ENCODE results near the gene ACSL5. TPM values are rescaled to one million over a fixed set of nuclear protein-coding genes. Genes with fewer than 3 reads are reported as not detected.
"Not testable (repeated sequence)": the region's sequence is repeated elsewhere in the genome, so short reads cannot be mapped to it uniquely, and the experiment has no call there.

Gene ACSL5
- total RNA-seq, 1 experiment from 2014 or later = 63.6 TPM

DNA sequence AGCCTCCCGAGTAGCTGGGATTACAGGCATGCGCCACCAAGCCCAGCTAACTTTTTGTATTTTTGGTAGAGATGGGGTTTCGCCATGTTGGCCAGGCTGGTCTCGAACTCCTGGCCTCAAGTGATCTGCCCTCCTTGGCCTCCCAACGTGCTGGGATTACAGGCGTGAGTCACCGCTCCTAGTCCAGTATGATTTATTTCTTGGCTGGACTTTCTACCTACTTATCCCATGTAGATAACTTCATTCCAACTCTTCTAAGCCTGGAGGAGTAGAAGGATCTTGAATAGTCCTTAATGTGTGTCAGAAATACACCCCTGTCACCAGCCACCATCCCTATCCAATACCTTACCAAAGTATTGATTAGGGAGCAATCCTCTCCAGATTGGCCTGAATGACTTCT is 14.1 kb downstream of the ACSL5 start:
- H3K9me2 ChIP-seq (replicated peaks; ENCODE audit: insufficient read depth, low read length); H3K9me3 ChIP-seq (ENCODE audit: low read length); H3K27ac ChIP-seq (ENCODE audit: low read length); H3K4me3 ChIP-seq (ENCODE audit: low read length); H3K36me3 ChIP-seq (ENCODE audit: insufficient read depth, low read length); H3K27me3 ChIP-seq (ENCODE audit: low read length); H2AFZ ChIP-seq (ENCODE audit: low read length); H3K4me2 ChIP-seq (ENCODE audit: low read depth, low read length, poor library complexity, severe bottlenecking); H3K9ac ChIP-seq (ENCODE audit: low read length); H4K20me1 ChIP-seq (ENCODE audit: insufficient read depth, low read depth, low read length); DNase-seq: not testable (repeated sequence)
- Histone ChIP-seq H3K4me1 (ENCODE audit: low read length) (peaks cover 26% of the 10 kb centered on the region), H3K79me2 (ENCODE audit: low read length) (peaks cover 80% of the 10 kb centered on the region)

DNA sequence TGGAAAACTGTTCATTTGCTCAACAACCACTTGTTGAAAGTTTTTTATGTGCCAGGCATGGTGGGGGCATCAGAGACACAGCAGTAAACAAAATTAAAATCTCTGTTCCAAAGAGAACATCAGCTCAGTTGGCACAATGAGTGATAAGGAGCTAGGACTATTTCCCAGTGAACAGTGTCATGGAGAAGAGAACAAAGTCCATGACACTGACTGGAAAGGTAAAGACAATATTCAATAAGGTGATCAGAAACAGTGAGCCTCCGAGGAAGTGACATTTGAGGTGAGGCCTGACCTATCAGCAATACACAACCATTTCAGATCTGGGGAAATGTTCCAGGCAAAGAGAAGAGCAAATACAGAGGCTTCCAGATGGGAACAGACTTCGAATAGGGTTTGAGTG is 14.6 kb downstream of the ACSL5 start:
- Histone ChIP-seq H3K9me2 (replicated peaks; ENCODE audit: insufficient read depth, low read length) (no peaks in the 10 kb centered on the region), H3K9ac (ENCODE audit: low read length) (no peak overlapping the region), H3K4me2 (ENCODE audit: low read depth, low read length, poor library complexity, severe bottlenecking) (no peak overlapping the region), H3K9me3 (ENCODE audit: low read length) (no peaks in the 10 kb centered on the region), H3K4me3 (ENCODE audit: low read length) (no peak overlapping the region), H3K27me3 (ENCODE audit: low read length) (no peaks in the 10 kb centered on the region), H3K36me3 (ENCODE audit: insufficient read depth, low read length) (no peaks in the 10 kb centered on the region), H3K4me1 (ENCODE audit: low read length) (peaks cover 31% of the 10 kb centered on the region), H4K20me1 (ENCODE audit: insufficient read depth, low read depth, low read length) (no peaks in the 10 kb centered on the region), H2AFZ (ENCODE audit: low read length) (no peak overlapping the region), H3K79me2 (ENCODE audit: low read length) (peaks cover 77% of the 10 kb centered on the region), H3K27ac (ENCODE audit: low read length) (no peak overlapping the region)
- no peak for DNase-seq

DNA sequence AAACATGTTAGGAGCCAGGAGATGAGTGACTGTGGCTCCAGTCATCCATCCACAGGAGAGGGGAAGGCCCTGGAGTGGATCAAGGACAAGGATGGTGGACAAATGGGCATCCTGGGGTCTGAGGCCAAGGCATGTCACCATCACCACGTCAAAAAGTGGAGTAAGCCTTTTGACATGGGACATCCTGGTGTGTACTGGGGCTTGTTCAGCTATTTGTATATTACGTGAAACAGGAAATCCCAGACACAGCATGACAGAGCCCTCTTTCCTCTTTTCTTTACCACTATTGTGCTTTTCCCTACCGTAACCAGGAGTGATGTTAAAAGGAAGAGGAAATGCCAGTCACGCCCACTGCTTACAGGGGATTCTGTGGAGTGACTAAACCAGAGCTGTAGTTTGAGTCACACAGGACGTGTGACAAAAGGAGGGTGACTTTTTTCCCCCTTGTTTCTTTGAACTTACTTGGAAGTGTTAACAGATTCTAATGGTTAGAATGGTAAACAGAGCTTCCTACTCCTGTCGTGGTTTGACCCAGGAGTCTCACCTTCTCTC is 15.4 kb downstream of the ACSL5 start:
- DNase-seq = peak; percentile 46
- Histone ChIP-seq H3K27ac (ENCODE audit: low read length) (no peak overlapping the region), H2AFZ (ENCODE audit: low read length) (0 out of 2 replicates have a peak overlapping the region, but pooled peaks have one; percentile 42), H3K27me3 (ENCODE audit: low read length) (no peaks in the 10 kb centered on the region), H3K9me2 (replicated peaks; ENCODE audit: insufficient read depth, low read length) (no peaks in the 10 kb centered on the region), H3K4me1 (ENCODE audit: low read length) (peaks cover 32% of the 10 kb centered on the region), H4K20me1 (ENCODE audit: insufficient read depth, low read depth, low read length) (no peaks in the 10 kb centered on the region), H3K9me3 (ENCODE audit: low read length) (no peaks in the 10 kb centered on the region), H3K9ac (ENCODE audit: low read length) (no peak overlapping the region), H3K79me2 (ENCODE audit: low read length) (peaks cover 72% of the 10 kb centered on the region), H3K4me2 (ENCODE audit: low read depth, low read length, poor library complexity, severe bottlenecking) (peak overlapping the region; percentile 43), H3K36me3 (ENCODE audit: insufficient read depth, low read length) (no peaks in the 10 kb centered on the region), H3K4me3 (ENCODE audit: low read length) (no peak overlapping the region)

DNA sequence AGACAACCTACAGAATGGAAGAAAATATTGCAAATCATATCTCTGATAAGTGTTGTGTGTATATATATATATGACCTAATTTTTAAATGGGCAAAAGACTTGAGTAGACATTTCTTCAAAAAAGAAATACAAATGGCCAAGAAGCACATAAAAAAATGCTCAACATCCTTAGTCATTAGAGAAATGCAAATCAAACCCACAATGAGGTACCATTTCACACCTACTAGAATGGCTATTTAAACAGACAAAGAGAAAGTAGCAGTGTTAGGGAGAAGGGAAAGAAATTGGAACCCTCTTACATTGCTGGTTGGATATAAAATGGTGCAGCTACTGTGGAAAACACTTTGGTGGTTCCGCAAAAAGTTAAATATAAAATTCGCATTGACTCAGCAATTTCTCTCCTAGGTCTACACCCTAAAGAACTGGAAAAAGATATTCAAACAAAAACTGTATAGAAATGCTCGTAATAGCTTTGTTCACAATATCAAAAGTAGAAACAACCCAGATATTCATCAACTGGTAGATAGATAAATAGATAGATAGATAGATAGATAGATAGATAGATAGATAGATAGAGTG is 16.3 kb downstream of the ACSL5 start:
- DNase-seq = peak; percentile 53
- Histone ChIP-seq H3K9me2 (replicated peaks; ENCODE audit: insufficient read depth, low read length) (no peaks in the 10 kb centered on the region), H3K4me1 (ENCODE audit: low read length) (peaks cover 32% of the 10 kb centered on the region), H3K27ac (ENCODE audit: low read length) (no peak overlapping the region), H3K36me3 (ENCODE audit: insufficient read depth, low read length) (no peaks in the 10 kb centered on the region), H3K4me3 (ENCODE audit: low read length) (no peak overlapping the region), H3K27me3 (ENCODE audit: low read length) (no peaks in the 10 kb centered on the region), H3K4me2 (ENCODE audit: low read depth, low read length, poor library complexity, severe bottlenecking) (peak overlapping the region; percentile 43), H2AFZ (ENCODE audit: low read length) (no peak overlapping the region), H3K9me3 (ENCODE audit: low read length) (no peaks in the 10 kb centered on the region), H4K20me1 (ENCODE audit: insufficient read depth, low read depth, low read length) (no peaks in the 10 kb centered on the region), H3K79me2 (ENCODE audit: low read length) (peaks cover 64% of the 10 kb centered on the region), H3K9ac (ENCODE audit: low read length) (no peak overlapping the region)

DNA sequence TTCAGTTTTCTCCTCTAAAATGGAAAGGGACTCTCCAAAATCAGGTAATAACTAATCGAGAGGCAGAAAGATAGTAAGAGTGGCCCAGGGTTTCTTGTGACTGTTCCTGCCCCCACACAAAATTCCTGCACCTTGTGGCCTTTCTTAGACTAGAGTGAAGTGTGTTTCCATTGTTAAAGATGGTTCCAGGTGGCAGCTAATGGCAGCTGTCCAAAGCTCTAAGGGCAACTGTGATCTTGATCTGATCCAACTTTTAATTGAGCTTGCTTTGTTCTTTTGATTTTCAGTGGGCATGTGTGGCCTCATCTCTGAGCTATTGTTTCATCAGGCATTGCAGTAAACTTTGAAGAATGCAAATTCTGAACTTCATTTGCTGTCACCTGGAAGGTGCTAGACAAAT is 19.4 kb downstream of the ACSL5 start:
- H3K27ac ChIP-seq (ENCODE audit: low read length) = no peak overlapping the region
- no peaks in the 10 kb centered on the region for H3K9me2 ChIP-seq (replicated peaks; ENCODE audit: insufficient read depth, low read length)
- no peak overlapping the region for H2AFZ ChIP-seq (ENCODE audit: low read length)
- no peak overlapping the region for H3K4me2 ChIP-seq (ENCODE audit: low read depth, low read length, poor library complexity, severe bottlenecking)
- H3K27me3 ChIP-seq (ENCODE audit: low read length) = no peaks in the 10 kb centered on the region
- no peak for DNase-seq
- H3K4me3 ChIP-seq (ENCODE audit: low read length) = no peak overlapping the region
- 0 out of 2 replicates have a peak, but pooled peaks cover 3% of the 10 kb centered on the region for H3K36me3 ChIP-seq (ENCODE audit: insufficient read depth, low read length)
- H3K4me1 ChIP-seq (ENCODE audit: low read length) = peaks cover 30% of the 10 kb centered on the region
- H3K9me3 ChIP-seq (ENCODE audit: low read length) = no peaks in the 10 kb centered on the region
- no peak overlapping the region for H3K9ac ChIP-seq (ENCODE audit: low read length)
- no peaks in the 10 kb centered on the region for H4K20me1 ChIP-seq (ENCODE audit: insufficient read depth, low read depth, low read length)
- H3K79me2 ChIP-seq (ENCODE audit: low read length) = peaks cover 35% of the 10 kb centered on the region

DNA sequence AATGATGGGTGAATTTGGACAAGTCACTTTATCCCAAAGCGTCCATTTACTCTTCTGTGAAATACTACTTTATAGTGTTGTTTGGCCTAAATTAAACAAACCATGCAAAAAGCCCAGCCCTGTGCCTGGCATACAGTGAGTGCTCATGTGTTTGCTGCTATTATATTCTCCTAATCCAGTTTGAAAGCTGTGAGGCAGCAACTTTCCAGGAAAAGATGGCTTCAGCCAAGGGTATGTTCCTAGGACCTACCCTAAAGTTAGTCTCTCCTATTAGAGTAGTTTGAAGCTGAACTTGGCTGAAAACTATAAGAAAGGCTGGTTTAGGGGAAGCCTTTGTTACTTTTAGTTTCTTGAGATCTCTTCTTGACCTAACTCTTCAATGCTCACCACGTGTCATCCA is 19.9 kb downstream of the ACSL5 start:
- H3K9me2 ChIP-seq (replicated peaks; ENCODE audit: insufficient read depth, low read length) = no peaks in the 10 kb centered on the region
- no peaks in the 10 kb centered on the region for H3K9me3 ChIP-seq (ENCODE audit: low read length)
- H4K20me1 ChIP-seq (ENCODE audit: insufficient read depth, low read depth, low read length) = no peaks in the 10 kb centered on the region
- H3K36me3 ChIP-seq (ENCODE audit: insufficient read depth, low read length) = peaks cover 4% of the 10 kb centered on the region; the same call in 1 of the 2 replicates
- H3K27me3 ChIP-seq (ENCODE audit: low read length) = no peaks in the 10 kb centered on the region
- H3K4me1 ChIP-seq (ENCODE audit: low read length) = peaks cover 25% of the 10 kb centered on the region
- no peak overlapping the region for H3K9ac ChIP-seq (ENCODE audit: low read length)
- H3K4me3 ChIP-seq (ENCODE audit: low read length) = no peak overlapping the region
- H3K4me2 ChIP-seq (ENCODE audit: low read depth, low read length, poor library complexity, severe bottlenecking) = no peak overlapping the region
- no peak overlapping the region for H3K27ac ChIP-seq (ENCODE audit: low read length)
- no peak for DNase-seq
- peaks cover 31% of the 10 kb centered on the region for H3K79me2 ChIP-seq (ENCODE audit: low read length)
- H2AFZ ChIP-seq (ENCODE audit: low read length) = no peak overlapping the region

DNA sequence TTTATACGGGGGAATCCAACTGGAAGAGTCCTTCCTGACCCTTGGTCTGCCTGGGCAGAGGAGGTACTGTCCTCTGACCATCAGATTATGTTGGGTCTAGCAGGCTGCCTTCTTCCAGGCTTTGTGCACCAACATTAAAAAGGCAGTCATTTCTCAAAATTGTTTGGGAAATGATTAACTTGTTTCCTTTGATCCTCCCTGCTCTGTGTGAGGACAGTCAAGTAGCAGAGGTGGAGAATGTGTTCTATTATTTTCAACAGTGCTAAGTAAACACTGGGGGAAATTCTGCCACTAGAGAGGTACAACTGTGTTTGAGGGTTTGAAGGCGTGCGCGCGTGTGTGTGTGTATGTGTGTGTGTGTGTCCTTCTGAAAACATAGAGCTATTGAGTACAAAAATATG is 20.6 kb downstream of the ACSL5 start:
- peaks cover 19% of the 10 kb centered on the region for H3K4me1 ChIP-seq (ENCODE audit: low read length)
- DNase-seq = no peak
- no peak overlapping the region for H3K9ac ChIP-seq (ENCODE audit: low read length)
- H3K79me2 ChIP-seq (ENCODE audit: low read length) = peaks cover 24% of the 10 kb centered on the region
- no peaks in the 10 kb centered on the region for H3K9me2 ChIP-seq (replicated peaks; ENCODE audit: insufficient read depth, low read length)
- no peaks in the 10 kb centered on the region for H3K9me3 ChIP-seq (ENCODE audit: low read length)
- no peaks in the 10 kb centered on the region for H3K27me3 ChIP-seq (ENCODE audit: low read length)
- H3K36me3 ChIP-seq (ENCODE audit: insufficient read depth, low read length) = peaks cover 8% of the 10 kb centered on the region; the same call in 1 of the 2 replicates
- H3K4me3 ChIP-seq (ENCODE audit: low read length) = no peak overlapping the region
- H2AFZ ChIP-seq (ENCODE audit: low read length) = no peak overlapping the region
- H3K4me2 ChIP-seq (ENCODE audit: low read depth, low read length, poor library complexity, severe bottlenecking) = no peak overlapping the region
- H4K20me1 ChIP-seq (ENCODE audit: insufficient read depth, low read depth, low read length) = no peaks in the 10 kb centered on the region
- H3K27ac ChIP-seq (ENCODE audit: low read length) = no peak overlapping the region

DNA sequence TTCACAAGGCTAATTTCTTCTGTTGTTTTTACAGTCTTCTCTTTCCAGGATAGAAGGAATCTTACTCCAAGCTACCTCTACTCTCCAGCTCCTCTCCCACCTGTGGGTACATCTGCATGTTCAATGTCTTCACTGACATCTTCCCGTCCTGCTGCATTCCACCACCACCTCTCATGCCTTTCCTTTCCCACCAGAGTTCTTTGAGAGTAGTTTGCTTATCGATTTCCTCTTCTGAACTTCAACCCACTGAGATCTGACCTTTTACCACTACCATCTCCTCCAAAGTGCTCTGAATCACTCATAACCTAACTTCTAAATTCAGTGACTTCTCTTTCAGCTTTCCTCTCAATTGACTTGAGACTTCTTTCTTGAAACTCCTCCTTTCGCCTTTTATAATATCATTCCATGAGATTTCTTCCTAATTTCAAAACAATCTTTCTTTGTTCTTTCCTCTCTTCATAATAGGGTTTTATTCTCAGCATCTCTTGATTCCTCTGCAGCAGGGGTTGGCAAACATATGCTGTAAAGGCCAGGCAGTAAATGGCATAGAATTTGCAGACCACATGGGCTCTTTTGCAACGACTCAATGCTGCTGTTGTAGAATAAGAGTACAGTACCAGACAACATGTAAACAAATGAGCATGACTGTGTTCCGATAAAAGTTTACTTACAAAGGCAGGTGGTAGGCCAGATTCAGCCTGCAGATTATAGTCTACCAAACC is 22.1 kb downstream of the ACSL5 start:
- no peaks in the 10 kb centered on the region for H3K9me3 ChIP-seq (ENCODE audit: low read length)
- peaks cover 8% of the 10 kb centered on the region; the same call in 1 of the 2 replicates for H3K36me3 ChIP-seq (ENCODE audit: insufficient read depth, low read length)
- no peak overlapping the region for H3K4me3 ChIP-seq (ENCODE audit: low read length)
- no peaks in the 10 kb centered on the region for H3K27me3 ChIP-seq (ENCODE audit: low read length)
- H3K27ac ChIP-seq (ENCODE audit: low read length) = no peak overlapping the region
- H3K9me2 ChIP-seq (replicated peaks; ENCODE audit: insufficient read depth, low read length) = no peaks in the 10 kb centered on the region
- no peak overlapping the region for H2AFZ ChIP-seq (ENCODE audit: low read length)
- H3K79me2 ChIP-seq (ENCODE audit: low read length) = peaks cover 11% of the 10 kb centered on the region
- no peak overlapping the region for H3K9ac ChIP-seq (ENCODE audit: low read length)
- DNase-seq = no peak
- no peak overlapping the region for H3K4me2 ChIP-seq (ENCODE audit: low read depth, low read length, poor library complexity, severe bottlenecking)
- peaks cover 9% of the 10 kb centered on the region for H3K4me1 ChIP-seq (ENCODE audit: low read length)
- no peaks in the 10 kb centered on the region for H4K20me1 ChIP-seq (ENCODE audit: insufficient read depth, low read depth, low read length)
